ENCODE results near the gene MYO18B.

The MYO18B gene

GRCh38 chr22:26056455-26057200, 314.6 kb downstream of the MYO18B start:
- no peak for TF ChIP-seq TEAD4 (IDR thresholded peaks at IDR 0.05)
- no peak for TF ChIP-seq TAF1 (IDR thresholded peaks at IDR 0.05; ENCODE audit: low read depth)
- no peak for TF ChIP-seq FOXM1 (IDR thresholded peaks at IDR 0.05; ENCODE audit: borderline replicate concordance, low read depth)
- TF ChIP-seq, protein P1, sequence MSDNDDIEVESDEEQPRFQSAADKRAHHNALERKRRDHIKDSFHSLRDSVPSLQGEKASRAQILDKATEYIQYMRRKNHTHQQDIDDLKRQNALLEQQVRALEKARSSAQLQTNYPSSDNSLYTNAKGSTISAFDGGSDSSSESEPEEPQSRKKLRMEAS (IDR thresholded peaks at IDR 0.05), result no peak
- no peak for TF ChIP-seq CEBPB (IDR thresholded peaks at IDR 0.05)
- no peak for TF ChIP-seq EGR1 (IDR thresholded peaks at IDR 0.05)
- no peak for TF ChIP-seq YY1 (IDR thresholded peaks at IDR 0.05; ENCODE audit: low read depth)
- TF ChIP-seq ZBTB7A (IDR thresholded peaks at IDR 0.05; ENCODE audit: low read depth), result no peak
- TF ChIP-seq NFIC (IDR thresholded peaks at IDR 0.05), result no peak
- no peak for TF ChIP-seq RAD21 (IDR thresholded peaks at IDR 0.05; ENCODE audit: low read depth)
- TF ChIP-seq EP300 (IDR thresholded peaks at IDR 0.05; ENCODE audit: borderline replicate concordance), result no peak
- TF ChIP-seq, protein P2, sequence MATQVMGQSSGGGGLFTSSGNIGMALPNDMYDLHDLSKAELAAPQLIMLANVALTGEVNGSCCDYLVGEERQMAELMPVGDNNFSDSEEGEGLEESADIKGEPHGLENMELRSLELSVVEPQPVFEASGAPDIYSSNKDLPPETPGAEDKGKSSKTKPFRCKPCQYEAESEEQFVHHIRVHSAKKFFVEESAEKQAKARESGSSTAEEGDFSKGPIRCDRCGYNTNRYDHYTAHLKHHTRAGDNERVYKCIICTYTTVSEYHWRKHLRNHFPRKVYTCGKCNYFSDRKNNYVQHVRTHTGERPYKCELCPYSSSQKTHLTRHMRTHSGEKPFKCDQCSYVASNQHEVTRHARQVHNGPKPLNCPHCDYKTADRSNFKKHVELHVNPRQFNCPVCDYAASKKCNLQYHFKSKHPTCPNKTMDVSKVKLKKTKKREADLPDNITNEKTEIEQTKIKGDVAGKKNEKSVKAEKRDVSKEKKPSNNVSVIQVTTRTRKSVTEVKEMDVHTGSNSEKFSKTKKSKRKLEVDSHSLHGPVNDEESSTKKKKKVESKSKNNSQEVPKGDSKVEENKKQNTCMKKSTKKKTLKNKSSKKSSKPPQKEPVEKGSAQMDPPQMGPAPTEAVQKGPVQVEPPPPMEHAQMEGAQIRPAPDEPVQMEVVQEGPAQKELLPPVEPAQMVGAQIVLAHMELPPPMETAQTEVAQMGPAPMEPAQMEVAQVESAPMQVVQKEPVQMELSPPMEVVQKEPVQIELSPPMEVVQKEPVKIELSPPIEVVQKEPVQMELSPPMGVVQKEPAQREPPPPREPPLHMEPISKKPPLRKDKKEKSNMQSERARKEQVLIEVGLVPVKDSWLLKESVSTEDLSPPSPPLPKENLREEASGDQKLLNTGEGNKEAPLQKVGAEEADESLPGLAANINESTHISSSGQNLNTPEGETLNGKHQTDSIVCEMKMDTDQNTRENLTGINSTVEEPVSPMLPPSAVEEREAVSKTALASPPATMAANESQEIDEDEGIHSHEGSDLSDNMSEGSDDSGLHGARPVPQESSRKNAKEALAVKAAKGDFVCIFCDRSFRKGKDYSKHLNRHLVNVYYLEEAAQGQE (IDR thresholded peaks at IDR 0.05; ENCODE audit: low read depth), result no peak
- no peak for TF ChIP-seq TCF12 (IDR thresholded peaks at IDR 0.05; ENCODE audit: low read depth)
- TF ChIP-seq USF1 (IDR thresholded peaks at IDR 0.05), result no peak
- no peak for TF ChIP-seq CREB1 (IDR thresholded peaks at IDR 0.05; ENCODE audit: low read depth)

GRCh38 chr22:26057731-26058130, 315.7 kb downstream of the MYO18B start:
- TF ChIP-seq, protein P2 (IDR thresholded peaks at IDR 0.05; ENCODE audit: low read depth), result no peak
- TF ChIP-seq EGR1 (IDR thresholded peaks at IDR 0.05) (no peak), NFIC (IDR thresholded peaks at IDR 0.05) (no peak), TAF1 (IDR thresholded peaks at IDR 0.05; ENCODE audit: low read depth) (no peak), FOXM1 (IDR thresholded peaks at IDR 0.05; ENCODE audit: borderline replicate concordance, low read depth) (no peak), CEBPB (IDR thresholded peaks at IDR 0.05) (no peak)

- TF ChIP-seq CREB1 (IDR thresholded peaks at IDR 0.05; ENCODE audit: low read depth) (no peak), NFIC (IDR thresholded peaks at IDR 0.05) (no peak), YY1 (IDR thresholded peaks at IDR 0.05; ENCODE audit: low read depth) (no peak), USF1 (IDR thresholded peaks at IDR 0.05) (no peak), TAF1 (IDR thresholded peaks at IDR 0.05; ENCODE audit: low read depth) (no peak), RAD21 (IDR thresholded peaks at IDR 0.05; ENCODE audit: low read depth) (no peak), TCF12 (IDR thresholded peaks at IDR 0.05; ENCODE audit: low read depth) (no peak), EP300 (IDR thresholded peaks at IDR 0.05; ENCODE audit: borderline replicate concordance) (no peak), TEAD4 (IDR thresholded peaks at IDR 0.05) (no peak), FOXM1 (IDR thresholded peaks at IDR 0.05; ENCODE audit: borderline replicate concordance, low read depth) (no peak), CEBPB (IDR thresholded peaks at IDR 0.05) (no peak), ZBTB7A (IDR thresholded peaks at IDR 0.05; ENCODE audit: low read depth) (no peak), EGR1 (IDR thresholded peaks at IDR 0.05) (no peak)
- TF ChIP-seq, protein P1 (IDR thresholded peaks at IDR 0.05), result no peak
- TF ChIP-seq, protein P2 (IDR thresholded peaks at IDR 0.05; ENCODE audit: low read depth), result no peak
Measured at GRCh38 chr22:26064048-26064447, 322.1 kb downstream of the MYO18B start.

DNA sequence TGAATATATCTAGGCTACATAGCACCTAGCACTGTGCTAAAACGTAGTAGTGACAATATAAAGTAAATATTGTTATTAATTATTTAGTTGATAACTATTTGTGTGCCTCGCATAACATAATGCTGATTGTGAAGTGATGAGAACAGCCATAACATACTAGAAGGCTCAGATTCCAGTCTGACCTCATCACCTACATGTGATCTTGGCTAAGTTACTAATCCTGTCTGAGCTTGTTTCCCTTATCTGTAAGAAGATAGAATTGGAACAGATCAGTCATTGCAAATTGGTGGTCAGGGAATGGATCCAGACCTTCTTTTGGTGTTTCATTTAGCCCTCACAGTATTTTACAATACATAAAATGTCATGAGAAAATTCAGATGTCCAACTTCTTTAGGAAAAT, 323.9 kb downstream of the MYO18B start:
- TF ChIP-seq RAD21 (IDR thresholded peaks at IDR 0.05; ENCODE audit: low read depth), result no peak
- no peak for TF ChIP-seq NFIC (IDR thresholded peaks at IDR 0.05)
- TF ChIP-seq, protein P1 (IDR thresholded peaks at IDR 0.05), result no peak
- TF ChIP-seq USF1 (IDR thresholded peaks at IDR 0.05), result no peak
- no peak for TF ChIP-seq TEAD4 (IDR thresholded peaks at IDR 0.05)
- no peak for TF ChIP-seq TCF12 (IDR thresholded peaks at IDR 0.05; ENCODE audit: low read depth)
- TF ChIP-seq CEBPB (IDR thresholded peaks at IDR 0.05), result no peak
- TF ChIP-seq EGR1 (IDR thresholded peaks at IDR 0.05), result no peak
- no peak for TF ChIP-seq FOXM1 (IDR thresholded peaks at IDR 0.05; ENCODE audit: borderline replicate concordance, low read depth)
- no peak for TF ChIP-seq ZBTB7A (IDR thresholded peaks at IDR 0.05; ENCODE audit: low read depth)
- no peak for TF ChIP-seq CREB1 (IDR thresholded peaks at IDR 0.05; ENCODE audit: low read depth)
- TF ChIP-seq, protein P2 (IDR thresholded peaks at IDR 0.05; ENCODE audit: low read depth), result no peak
- TF ChIP-seq EP300 (IDR thresholded peaks at IDR 0.05; ENCODE audit: borderline replicate concordance), result no peak
- TF ChIP-seq YY1 (IDR thresholded peaks at IDR 0.05; ENCODE audit: low read depth), result no peak
- TF ChIP-seq TAF1 (IDR thresholded peaks at IDR 0.05; ENCODE audit: low read depth), result no peak
